DMS114 treated with DMSO at 0.1 percent for 48 hours (cell line): ENCODE measurements around the gene DCAF15.

Experiments used
- DNase-seq: peaks from one replicate; lab custom pipeline; 2025; ENCODE audit not compliant: unreplicated experiment; lab: John Stamatoyannopoulos, UW

Gene DCAF15

GRCh38 chr19:13929956-13930355, 22.4 kb upstream of the DCAF15 start:
- no peak for DNase-seq

GRCh38 chr19:13930402-13930801, 21.9 kb upstream of the DCAF15 start:
- DNase-seq, result no peak

- no peak for DNase-seq
Observed at GRCh38 chr19:13931391-13932148, 20.7 kb upstream of the DCAF15 start.

- no peak for DNase-seq
Observed at GRCh38 chr19:13932149-13932637, 20.1 kb upstream of the DCAF15 start.

GRCh38 chr19:13932911-13933393, 19.4 kb upstream of the DCAF15 start:
- no peak for DNase-seq

- no peak for DNase-seq
Observed at GRCh38 chr19:13934785-13935109, 17.6 kb upstream of the DCAF15 start.

- DNase-seq, result no peak
Observed at GRCh38 chr19:13935765-13936510, 16.4 kb upstream of the DCAF15 start.

- no peak for DNase-seq
Observed at GRCh38 chr19:13937479-13938300, 14.6 kb upstream of the DCAF15 start.

GRCh38 chr19:13938301-13939064, 13.8 kb upstream of the DCAF15 start, which contains the start of gene PODNL1:
Gene PODNL1, minus strand, starts transcription at chr19:13938417. Its CDS starts 236 bp downstream, at chr19:13938181.
- DNase-seq, result no peak

GRCh38 chr19:13942023-13942684, 10.2 kb upstream of the DCAF15 start:
- DNase-seq, result no peak

- no peak for DNase-seq
Observed at GRCh38 chr19:13946414-13946813, 5.9 kb upstream of the DCAF15 start.

GRCh38 chr19:13951043-13951442, 1.3 kb upstream of the DCAF15 start:
- no peak for DNase-seq

GRCh38 chr19:13951799-13952153, 533 bp upstream of the DCAF15 start:
- DNase-seq, result no peak

- no peak for DNase-seq
Observed at GRCh38 chr19:13952931-13953531, 722 bp downstream of the DCAF15 start.

GRCh38 chr19:13954185-13954584, 1.9 kb downstream of the DCAF15 start:
- no peak for DNase-seq

GRCh38 chr19:13955662-13956364, 3.5 kb downstream of the DCAF15 start:
- DNase-seq, result no peak

GRCh38 chr19:13956365-13956744, 4.0 kb downstream of the DCAF15 start:
- no peak for DNase-seq

- DNase-seq, result no peak
Observed at GRCh38 chr19:13957051-13957450, 4.7 kb downstream of the DCAF15 start.

GRCh38 chr19:13958043-13958442, 5.7 kb downstream of the DCAF15 start:
- DNase-seq, result no peak
